Measurements from ENCODE around the gene CAMLG. TPM values are rescaled to one million over a fixed set of nuclear protein-coding genes. Genes with fewer than 3 reads are reported as not detected.

The CAMLG gene
- polyA plus RNA-seq, 1 donor (not counting 4 experiments of a cell fraction or from before 2014, with no cell fraction given) = 19.9 TPM

GRCh38 chr5:134735243-134735642 lies 3.1 kb upstream of the CAMLG start:
- no peak overlapping the region for H3K4me2 ChIP-seq (ENCODE audit: control insufficient read depth, extremely low read depth, insufficient read depth, low read depth, low read length)
- H3K9ac ChIP-seq (ENCODE audit: control insufficient read depth, extremely low read depth, insufficient read depth, low read length) = no peak overlapping the region
- DNase-seq (ENCODE audit: low read depth, low spot score) = no peak
- FAIRE-seq = no peak
- H4K20me1 ChIP-seq (ENCODE audit: control insufficient read depth, extremely low read depth, insufficient read depth, low read length) = no peaks in the 10 kb centered on the region
- H2AFZ ChIP-seq (ENCODE audit: control insufficient read depth, low read length) = no peak overlapping the region
- peaks cover 11% of the 10 kb centered on the region for H3K4me1 ChIP-seq (ENCODE audit: control insufficient read depth, extremely low read depth, insufficient read depth, low read length)
- H3K27ac ChIP-seq (ENCODE audit: control insufficient read depth, insufficient read depth, low read length) = no peak overlapping the region
- H3K4me3 ChIP-seq (ENCODE audit: control insufficient read depth in 2 of 3, extremely low read depth in 1 of 3, insufficient read depth in 2 of 3, low read depth in 1 of 3, low read length in 3 of 3) = no peak overlapping the region
- H3K36me3 ChIP-seq (ENCODE audit: control insufficient read depth in 2 of 2, extremely low read depth in 1 of 2, insufficient read depth in 2 of 2, low read length in 2 of 2) = no peaks in the 10 kb centered on the region
- dilution Hi-C loops (cut with MboI; ENCODE audit: extremely low pct_ligation_motif_present, low sequenced_read_pairs) = no loop called here
- H3K27me3 ChIP-seq (ENCODE audit: control insufficient read depth, extremely low read depth, insufficient read depth, low read length) = no peaks in the 10 kb centered on the region
- H3K79me2 ChIP-seq (ENCODE audit: control insufficient read depth, insufficient read depth, low read length) = peaks cover 18% of the 10 kb centered on the region
- no peak for TF ChIP-seq CTCF (optimal IDR thresholded peaks at IDR 0.05 in 1 of 3, IDR thresholded peaks at IDR 0.05 in 1 of 3, conservative IDR thresholded peaks at IDR 0.05 in 1 of 3; ENCODE audit: extremely low read depth in 1 of 3, insufficient read depth in 2 of 3, low read length in 3 of 3)
- TF ChIP-seq EZH2 (IDR thresholded peaks at IDR 0.05; ENCODE audit: low read length) = no peak
- no peaks in the 10 kb centered on the region for H3K9me1 ChIP-seq (ENCODE audit: control insufficient read depth, extremely low read depth, insufficient read depth, low read length)
- no peaks in the 10 kb centered on the region for H3K9me3 ChIP-seq (ENCODE audit: control insufficient read depth, low read depth, low read length)

GRCh38 chr5:134736173-134736812 lies 2.1 kb upstream of the CAMLG start:
- no peak overlapping the region for H2AFZ ChIP-seq (ENCODE audit: control insufficient read depth, low read length)
- H3K27ac ChIP-seq (ENCODE audit: control insufficient read depth, insufficient read depth, low read length) = no peak overlapping the region
- H3K9me1 ChIP-seq (ENCODE audit: control insufficient read depth, extremely low read depth, insufficient read depth, low read length) = no peaks in the 10 kb centered on the region
- no peak for TF ChIP-seq EZH2 (IDR thresholded peaks at IDR 0.05; ENCODE audit: low read length)
- no peak for TF ChIP-seq CTCF (optimal IDR thresholded peaks at IDR 0.05 in 1 of 3, IDR thresholded peaks at IDR 0.05 in 1 of 3, conservative IDR thresholded peaks at IDR 0.05 in 1 of 3; ENCODE audit: extremely low read depth in 1 of 3, insufficient read depth in 2 of 3, low read length in 3 of 3)
- H3K36me3 ChIP-seq (ENCODE audit: control insufficient read depth in 2 of 2, extremely low read depth in 1 of 2, insufficient read depth in 2 of 2, low read length in 2 of 2) = peaks cover 0 to 2% of the 10 kb centered on the region in 2 experiments
- H3K4me1 ChIP-seq (ENCODE audit: control insufficient read depth, extremely low read depth, insufficient read depth, low read length) = peaks cover 11% of the 10 kb centered on the region
- no peaks in the 10 kb centered on the region for H3K27me3 ChIP-seq (ENCODE audit: control insufficient read depth, extremely low read depth, insufficient read depth, low read length)
- no peak overlapping the region for H3K4me2 ChIP-seq (ENCODE audit: control insufficient read depth, extremely low read depth, insufficient read depth, low read depth, low read length)
- H4K20me1 ChIP-seq (ENCODE audit: control insufficient read depth, extremely low read depth, insufficient read depth, low read length) = no peaks in the 10 kb centered on the region
- FAIRE-seq (no peak), DNase-seq (ENCODE audit: low read depth, low spot score) (no peak)
- no peak overlapping the region for H3K9ac ChIP-seq (ENCODE audit: control insufficient read depth, extremely low read depth, insufficient read depth, low read length)
- H3K79me2 ChIP-seq (ENCODE audit: control insufficient read depth, insufficient read depth, low read length) = peaks cover 26% of the 10 kb centered on the region
- H3K4me3 ChIP-seq (ENCODE audit: control insufficient read depth in 2 of 3, extremely low read depth in 1 of 3, insufficient read depth in 2 of 3, low read depth in 1 of 3, low read length in 3 of 3) = no peak overlapping the region
- no peaks in the 10 kb centered on the region for H3K9me3 ChIP-seq (ENCODE audit: control insufficient read depth, low read depth, low read length)
- dilution Hi-C loops (cut with MboI; ENCODE audit: extremely low pct_ligation_motif_present, low sequenced_read_pairs) = no loop called here
